Heart right ventricle (tissue), 16 donors: ENCODE measurements around the gene MYF6. TPM values are rescaled to one million over a fixed set of nuclear protein-coding genes. Genes with fewer than 3 reads are reported as not detected.

Experiments
- ATAC-seq, 8 donors: fragments of 200-7000 bp; cut with Tn5 transposase; one replicate each; pipeline ENCODE4 v1.9.1; 2020; ENCODE audit warnings: mild to moderate bottlenecking in 8 of 8, moderate library complexity in 8 of 8, moderate number of reproducible peaks in 1 of 8
- DNase-seq, 2 donors: peaks; one replicate each; pipeline ENCODE4 v3.0.0-alpha.2; 2020
- H3K27ac ChIP-seq, 10 donors: fragments of 200-600 bp; sonication (generic) in 2 of 10; one replicate each; pipeline versions ENCODE4 v1.5.0 to v1.8.0; 2020 to 2022; ENCODE audit warnings: mild to moderate bottlenecking in 3 of 10
- H3K27me3 ChIP-seq, 7 donors: fragments of 200-600 bp; one replicate each; pipeline ENCODE4 v1.8.0; 2021 to 2022; ENCODE audit warnings: mild to moderate bottlenecking in 2 of 7
- H3K36me3 ChIP-seq, 9 donors: fragments of 200-600 bp; sonication (generic) in 1 of 9; one replicate each; pipeline versions ENCODE4 v1.5.0 to v1.8.0; 2020 to 2022; ENCODE audit warnings: mild to moderate bottlenecking in 2 of 9
- H3K4me1 ChIP-seq, 9 donors: fragments of 200-600 bp; sonication (generic) in 1 of 9; one replicate each; pipeline versions ENCODE4 v1.5.0 to v1.8.0; 2020 to 2022; ENCODE audit warnings: mild to moderate bottlenecking in 4 of 9
- H3K4me3 ChIP-seq, 10 donors: fragments of 200-600 bp; sonication (generic) in 2 of 10; one replicate each; pipeline versions ENCODE4 v1.5.0 to v1.8.0; 2020 to 2022; ENCODE audit warnings: mild to moderate bottlenecking in 7 of 10, moderate library complexity in 2 of 10
- H3K9me3 ChIP-seq, 11 donors: fragments of 200-600 bp in 10 of 11; sonication (generic) in 2 of 11; one replicate each; pipeline versions ENCODE4 v1.5.0 to v1.8.0; 2013 to 2022; ENCODE audit warnings: mild to moderate bottlenecking in 2 of 11, control low read depth in 1 of 11, moderate library complexity in 1 of 11
- CTCF ChIP-seq, 9 donors: fragments of 200-600 bp; sonication (generic) in 2 of 9; IDR thresholded peaks; one replicate each; pipeline versions ENCODE4 v1.5.0 to v1.8.0; 2021 to 2022; ENCODE audit warnings: antibody characterized with exemption in 9 of 9, mild to moderate bottlenecking in 5 of 9, moderate library complexity in 1 of 9
- WGBS, 2 donors: extraction: QIAGEN DNeasy Blood & Tissue Kit; methylation state at CpG; one replicate each; pipeline ENCODE4 v1.1.7; 2013; ENCODE audit warnings: inconsistent platforms in 1 of 2; 5-methylcytosine and 5-hydroxymethylcytosine counted together
- intact Hi-C, 10 donors: fragments of 100-400 bp; cut with DNase I; formaldehyde crosslinking; loops; one replicate each; pipeline versions ENCODE4 v1.11.1 to v1.14.2; 2022
- polyA plus RNA-seq, 2 donors: library from polyadenylated mRNA; stranded (reverse); fragments of 200-250 nt; gene quantifications; one replicate each; pipeline ENCODE4 v1.2.3, GENCODE V29; 2013
- total RNA-seq, 10 donors: library from RNA; stranded (reverse); fragmentation: NEBNext Ultra II Directional in 3 of 10; extraction: Animal tissue kit (Norgen Biotek cat#: 25700) in 3 of 10; gene quantifications; one replicate each; pipeline versions ENCODE4 v1.2.1 to v1.2.4, GENCODE V29; 2021 to 2023
- donor health status: Arrhythmogenic right ventricular cardiomyopathy.
- donor health status: ischemic (EF 13 %, LVEDD 7.1; RV severe dilation, severe dysfunction).
- donor health status: healthy with polysubstance abuse.
- donor health status: DM: no; HTN: yes; CAD: no.
- donor health status: DM: no; HTN: no; CAD: no.
- donor health status: ischemic (EF 25% LVEDD 6.9; RV normal size, moderate dysfunction).
- donor health status: ischemic (EF 25% LVEDD 5.7; RV mildly dilated, moderate dysfunction).
- donor health status: healthy.
- donor health status: DM: yes; HTN: yes; CAD: no.
- donor health status: Ischemic cardiomyopathy.
- donor health status: ischemic (EF 35%, LVEDD 5.7; RV mildly dilated, moderate dysfunction).
- donor health status: nonischemic (EF 11% LVEDD 7.7; RV severe dilation, severe dysfunction).
- donor health status: DM: yes; HTN: yes; CAD: no.
- donor health status: PGD.
- donor health status: ischemic (EF 29% LVEDD 5.4; RV normal size, mild dysfunction).
- donor health status: nonischemic (EF 23%, LVEDD 6.1; RV moderate dilation, normal function).

The MYF6 gene
- total and polyA plus RNA-seq, 12 donors = 0.04 to 0.45 (median 0.23) TPM; not detected in 9

GRCh38 chr12:80710727-80711449 is 3.5 kb downstream of the MYF6 start:
- DNase-seq (no peak), ATAC-seq (no peak)
- 94 to 100% methylated on average over 1 of the region's 1 CpG for WGBS, 2 donors
- no peaks in the 10 kb centered on the region for H3K9me3 ChIP-seq
- H3K4me3 ChIP-seq = no peak overlapping the region
- peaks cover 0 to 10% (median 0%) of the 10 kb centered on the region in 9 donors for H3K4me1 ChIP-seq
- no peaks in the 10 kb centered on the region for H3K36me3 ChIP-seq
- intact Hi-C loops = no loop called here
- peaks cover 0 to 67% (median 38%) of the 10 kb centered on the region in 7 donors for H3K27me3 ChIP-seq
- H3K27ac ChIP-seq = no peak overlapping the region
- TF ChIP-seq CTCF (IDR thresholded peaks at IDR 0.05) = no peak

- peaks cover 0 to 77% (median 47%) of the 10 kb centered on the region in 7 donors for H3K27me3 ChIP-seq
- WGBS, 2 donors = 78 to 79% methylated on average over 1 of the region's 1 CpG
- intact Hi-C loops = no loop called here
- H3K4me3 ChIP-seq = no peak overlapping the region
- H3K9me3 ChIP-seq = no peaks in the 10 kb centered on the region
- no peak overlapping the region for H3K27ac ChIP-seq
- H3K4me1 ChIP-seq = peaks cover 0 to 10% (median 0%) of the 10 kb centered on the region in 9 donors
- DNase-seq (no peak), ATAC-seq (no peak)
- H3K36me3 ChIP-seq = no peaks in the 10 kb centered on the region
- TF ChIP-seq CTCF (IDR thresholded peaks at IDR 0.05) = no peak
Observed at GRCh38 chr12:80711866-80712265, 4.4 kb downstream of the MYF6 start.

GRCh38 chr12:80712866-80713265 is 5.4 kb downstream of the MYF6 start:
- H3K27ac ChIP-seq = no peak overlapping the region
- no peak for DNase-seq
- no peak for ATAC-seq
- H3K36me3 ChIP-seq = no peaks in the 10 kb centered on the region
- H3K4me3 ChIP-seq = no peak overlapping the region
- no peak for TF ChIP-seq CTCF (IDR thresholded peaks at IDR 0.05)
- H3K4me1 ChIP-seq = peaks cover 0 to 10% (median 0%) of the 10 kb centered on the region in 9 donors
- peaks cover 0 to 81% (median 51%) of the 10 kb centered on the region in 7 donors for H3K27me3 ChIP-seq
- intact Hi-C loops = no loop called here
- H3K9me3 ChIP-seq = no peaks in the 10 kb centered on the region

GRCh38 chr12:80713419-80713818 is 6.0 kb downstream of the MYF6 start:
- peaks cover 0 to 80% (median 46%) of the 10 kb centered on the region in 7 donors for H3K27me3 ChIP-seq
- H3K9me3 ChIP-seq = no peaks in the 10 kb centered on the region
- intact Hi-C loops = no loop called here
- H3K4me1 ChIP-seq = peaks cover 0 to 10% (median 0%) of the 10 kb centered on the region in 9 donors
- peak overlapping the region in 5 of 10 donors; percentile 31 to 39 (median 37) for H3K4me3 ChIP-seq
- TF ChIP-seq CTCF (IDR thresholded peaks at IDR 0.05) = no peak
- H3K27ac ChIP-seq = no peak overlapping the region
- DNase-seq (no peak), ATAC-seq (no peak)
- no peaks in the 10 kb centered on the region for H3K36me3 ChIP-seq
- WGBS, 2 donors = 70 to 72% methylated on average over 4 of the region's 4 CpGs
